Activated CD4-positive, alpha-beta T cell treated with anti-CD3 and anti-CD28 coated beads, Interleukin-2, amount 10 ng/mL, durations not matched to agents 24 days and 14 days (primary cell): ENCODE measurements around the gene MSTO1. TPM values are rescaled to one million over a fixed set of nuclear protein-coding genes. Genes with fewer than 3 reads are reported as not detected.
"Not testable (repeated sequence)": the region's sequence is repeated elsewhere in the genome, so short reads cannot be mapped to it uniquely, and the experiment has no call there.

Source experiments
- DNase-seq: peaks from one replicate; pipeline ENCODE4 v3.0.0; 2022
- H3K27ac Mint-ChIP-seq: one replicate; pipeline ENCODE4 v1.8.0; 2022; ENCODE audit warnings: mild to moderate bottlenecking, mixed read lengths
- H3K27me3 Mint-ChIP-seq: one replicate; pipeline ENCODE4 v1.8.0; 2022; ENCODE audit warnings: mixed read lengths
- H3K36me3 Mint-ChIP-seq: one replicate; pipeline ENCODE4 v1.8.0; 2022; ENCODE audit warnings: low read depth, mild to moderate bottlenecking, mixed read lengths
- H3K4me1 Mint-ChIP-seq: one replicate; pipeline ENCODE4 v1.8.0; 2021; ENCODE audit warnings: mixed read lengths
- H3K4me3 Mint-ChIP-seq: one replicate; pipeline ENCODE4 v1.8.0; 2022; ENCODE audit warnings: mild to moderate bottlenecking, moderate library complexity, mixed read lengths
- H3K9me3 Mint-ChIP-seq: one replicate; pipeline ENCODE4 v1.8.0; 2021; ENCODE audit warnings: mixed read lengths
- intact Hi-C: fragments of 100-400 bp; cut with micrococcal nuclease; formaldehyde crosslinking; loops from one replicate; pipeline ENCODE4 v1.15.1; 2023
- total RNA-seq: library from RNA; stranded (reverse); gene quantifications from 2 replicates; pipeline ENCODE4 v1.2.3, GENCODE V29; 2022

The MSTO1 gene
- total RNA-seq, 1 donor from 2014 or later, result 104 TPM

DNA sequence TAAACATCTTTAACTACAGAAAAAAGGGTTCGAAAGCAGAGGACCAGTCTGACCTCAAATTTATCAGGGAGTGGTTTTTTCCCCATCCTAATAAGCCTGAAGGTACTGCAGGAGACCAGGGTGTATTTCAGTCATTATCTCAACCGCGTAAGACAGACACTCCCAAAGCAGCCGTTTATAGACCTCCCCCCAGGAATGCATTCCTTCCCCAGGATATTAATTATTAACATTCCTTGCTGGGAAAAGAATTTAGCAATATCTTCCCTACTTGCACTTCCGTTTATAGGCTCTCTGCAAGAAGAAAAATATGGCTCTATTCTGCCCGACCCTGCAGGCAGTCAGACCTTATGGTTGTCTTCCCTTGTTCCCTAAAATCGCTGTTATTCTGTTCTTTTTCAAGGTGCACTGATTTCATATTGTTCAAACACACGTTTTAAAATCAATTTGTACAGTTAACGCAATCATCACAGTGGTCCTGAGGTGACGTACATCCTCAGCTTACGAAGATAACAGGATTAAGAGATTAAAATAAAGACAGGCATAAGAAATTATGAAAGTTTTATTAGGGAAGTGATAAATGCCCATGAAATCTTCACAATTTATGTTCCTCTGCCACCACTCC, 32.7 kb downstream of the MSTO1 start:
- intact Hi-C loops, H3K27ac Mint-ChIP-seq, H3K9me3 Mint-ChIP-seq, H3K36me3 Mint-ChIP-seq, H3K4me3 Mint-ChIP-seq, DNase-seq, H3K27me3 Mint-ChIP-seq, H3K4me1 Mint-ChIP-seq: not testable (repeated sequence)

DNA sequence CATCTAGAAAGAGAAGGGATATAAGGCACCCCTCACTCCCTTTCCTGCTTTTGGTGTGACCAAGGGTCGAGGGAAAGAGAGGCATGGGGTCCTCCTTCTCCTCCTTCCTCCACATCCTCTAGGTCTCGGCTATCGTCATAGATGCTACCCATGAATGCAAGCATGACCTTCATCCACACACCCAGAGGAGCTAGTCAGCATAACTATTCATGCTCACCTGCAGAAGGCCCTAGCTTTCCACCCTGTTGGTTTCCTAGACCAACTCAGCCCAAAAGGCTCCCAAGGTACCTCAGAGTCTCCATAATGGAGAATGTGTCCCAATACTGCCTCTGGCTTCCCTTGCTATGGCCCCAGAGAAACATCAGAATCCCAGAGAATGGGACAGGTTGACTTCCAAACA, 33.2 kb downstream of the MSTO1 start:
- Mint-ChIP-seq H3K36me3 (no peaks in the 10 kb centered on the region), H3K9me3 (peaks cover 4% of the 10 kb centered on the region), H3K4me1 (no peaks in the 10 kb centered on the region), H3K4me3 (no peak overlapping the region), H3K27me3 (no peaks in the 10 kb centered on the region), H3K27ac (no peak overlapping the region)
- intact Hi-C loops, result no loop called here
- no peak for DNase-seq

DNA sequence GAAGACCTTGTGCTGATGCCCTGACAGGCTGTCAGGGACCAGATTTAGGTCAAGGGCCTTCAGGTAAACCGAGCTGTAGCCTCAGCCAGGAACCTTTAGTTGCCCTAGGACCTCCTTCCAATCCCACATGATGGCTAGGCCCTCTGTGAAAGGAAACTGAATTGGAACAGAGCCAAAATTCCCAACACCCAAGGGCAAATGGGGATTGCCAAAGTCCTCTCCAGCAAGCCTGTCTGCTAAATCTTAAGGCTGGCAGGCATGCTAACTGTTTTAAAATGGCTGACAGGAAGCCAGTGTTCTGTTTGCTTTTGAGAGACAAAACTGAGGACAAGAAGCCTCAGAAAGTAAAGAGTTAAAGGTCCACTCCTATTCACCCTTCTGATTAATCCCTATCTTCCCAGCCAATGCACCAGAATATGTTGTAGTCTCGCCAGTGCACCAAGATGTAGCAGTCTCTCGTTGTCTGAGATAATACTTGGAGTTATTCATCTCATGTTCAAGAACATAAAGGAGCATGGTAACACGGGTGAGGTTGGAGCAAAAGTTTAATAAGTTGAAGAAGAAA, 35.1 kb downstream of the MSTO1 start:
- intact Hi-C loops, result no loop called here
- Mint-ChIP-seq H3K27ac (no peak overlapping the region), H3K36me3 (no peaks in the 10 kb centered on the region)

DNA sequence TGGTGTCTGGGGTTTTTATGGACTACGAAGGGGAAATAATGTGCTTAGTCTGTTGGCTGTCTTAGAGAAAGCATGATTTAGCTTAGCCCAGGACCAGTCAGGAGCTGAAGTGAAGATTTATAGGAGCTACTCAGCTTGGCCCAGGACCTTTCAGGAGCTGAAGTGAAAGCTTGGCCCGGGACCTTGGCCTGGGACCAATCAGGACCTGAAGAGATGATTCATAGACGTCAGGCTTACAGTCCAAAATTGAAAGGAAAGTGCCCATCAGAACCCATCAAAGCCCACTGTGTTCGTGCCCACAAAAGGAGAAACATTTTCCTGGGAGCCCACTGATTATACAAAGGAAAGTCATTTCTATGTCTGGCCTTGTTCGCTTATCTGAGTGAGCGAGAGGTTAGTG, 35.6 kb downstream of the MSTO1 start:
- peaks cover 2% of the 10 kb centered on the region for H3K4me1 Mint-ChIP-seq
- peaks cover 4% of the 10 kb centered on the region for H3K9me3 Mint-ChIP-seq

More for the DNA sequence above, 35.1 kb downstream of the MSTO1 start:
- H3K27me3 Mint-ChIP-seq, result no peaks in the 10 kb centered on the region
- no peak overlapping the region for H3K4me3 Mint-ChIP-seq
- no peak for DNase-seq
- peaks cover 4% of the 10 kb centered on the region for H3K9me3 Mint-ChIP-seq
- peaks cover 2% of the 10 kb centered on the region for H3K4me1 Mint-ChIP-seq

DNA sequence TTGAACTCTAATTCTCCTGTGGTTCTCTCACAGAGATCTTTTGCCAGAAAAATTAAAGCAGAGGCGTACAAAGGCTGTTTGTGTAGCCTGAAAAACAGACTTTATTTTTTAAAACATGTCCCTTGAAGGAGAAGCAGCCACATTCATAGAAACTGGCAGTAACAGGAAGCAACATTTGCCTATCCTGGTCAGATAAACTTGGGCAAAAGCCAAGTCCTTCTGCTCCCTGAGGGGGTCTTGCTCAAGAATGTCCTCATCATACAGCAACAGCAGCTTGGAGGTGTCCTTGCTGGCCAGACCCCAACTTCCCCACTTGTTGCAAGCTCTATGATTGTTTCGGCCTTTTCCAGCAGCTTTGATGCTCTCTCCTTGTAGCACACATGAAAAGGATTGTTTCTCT, 36.3 kb downstream of the MSTO1 start:
- H3K36me3 Mint-ChIP-seq, result no peaks in the 10 kb centered on the region
- no peak overlapping the region for H3K27ac Mint-ChIP-seq
- no peak for DNase-seq
- peaks cover 2% of the 10 kb centered on the region for H3K4me1 Mint-ChIP-seq
- H3K4me3 Mint-ChIP-seq, result no peak overlapping the region
- H3K9me3 Mint-ChIP-seq, result peaks cover 4% of the 10 kb centered on the region
- no peaks in the 10 kb centered on the region for H3K27me3 Mint-ChIP-seq
- intact Hi-C loops, result no loop called here

More for the DNA sequence above, 35.6 kb downstream of the MSTO1 start:
- Mint-ChIP-seq H3K27me3 (no peaks in the 10 kb centered on the region), H3K36me3 (no peaks in the 10 kb centered on the region), H3K4me3 (no peak overlapping the region), H3K27ac (no peak overlapping the region)
- intact Hi-C loops, result no loop called here
- DNase-seq, result no peak

DNA sequence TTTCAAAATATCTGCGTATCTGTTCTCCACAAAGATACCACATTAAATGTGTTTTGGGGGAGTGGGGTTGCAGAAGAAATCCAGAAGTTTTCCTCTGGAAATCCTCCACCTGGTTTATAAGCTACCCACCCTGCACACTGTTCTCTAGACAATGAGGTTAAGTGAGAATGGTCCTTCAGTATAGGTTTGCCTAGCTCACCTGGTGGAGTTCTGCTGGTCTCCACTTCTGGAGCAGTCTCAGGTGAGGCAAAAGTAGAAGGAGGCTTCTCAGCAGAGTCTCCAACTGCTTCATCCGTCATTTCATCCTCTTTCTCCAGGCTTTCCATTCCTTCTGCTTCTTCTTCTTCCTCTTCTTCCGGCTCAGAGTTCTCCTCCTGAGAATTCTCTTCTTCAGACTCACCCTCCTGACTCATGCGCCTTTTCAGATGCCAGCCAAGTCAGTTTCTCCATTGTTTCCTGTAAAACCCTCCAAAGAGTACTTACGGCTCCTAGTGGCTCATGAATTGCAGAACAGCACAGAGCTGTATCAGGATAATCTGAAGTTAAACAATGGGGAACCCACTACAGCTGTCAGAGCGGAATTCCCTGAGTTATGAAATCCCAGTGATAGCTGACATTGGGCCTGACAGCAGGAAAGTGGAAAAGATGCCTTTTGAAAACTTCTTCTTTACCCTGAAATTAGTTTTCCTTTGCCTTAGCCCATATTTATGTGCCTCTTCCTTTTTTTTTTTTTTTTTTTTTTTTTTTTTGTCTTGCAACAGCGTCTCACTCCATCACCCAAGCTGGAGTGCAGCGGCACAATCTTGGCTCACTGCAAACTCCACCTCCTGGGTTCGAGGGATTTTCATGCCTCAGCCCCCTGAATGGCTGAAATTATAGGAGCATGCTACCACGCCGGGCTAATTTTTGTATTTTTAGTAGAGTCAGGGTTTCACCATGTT, 38.5 kb downstream of the MSTO1 start:
- no peak overlapping the region for H3K4me3 Mint-ChIP-seq
- no peak for DNase-seq
- H3K36me3 Mint-ChIP-seq, result no peaks in the 10 kb centered on the region
- no peaks in the 10 kb centered on the region for H3K9me3 Mint-ChIP-seq
- peaks cover 3% of the 10 kb centered on the region for H3K27me3 Mint-ChIP-seq
- H3K4me1 Mint-ChIP-seq, result peaks cover 2% of the 10 kb centered on the region
- H3K27ac Mint-ChIP-seq, result no peak overlapping the region
- intact Hi-C loops, result no loop called here

DNA sequence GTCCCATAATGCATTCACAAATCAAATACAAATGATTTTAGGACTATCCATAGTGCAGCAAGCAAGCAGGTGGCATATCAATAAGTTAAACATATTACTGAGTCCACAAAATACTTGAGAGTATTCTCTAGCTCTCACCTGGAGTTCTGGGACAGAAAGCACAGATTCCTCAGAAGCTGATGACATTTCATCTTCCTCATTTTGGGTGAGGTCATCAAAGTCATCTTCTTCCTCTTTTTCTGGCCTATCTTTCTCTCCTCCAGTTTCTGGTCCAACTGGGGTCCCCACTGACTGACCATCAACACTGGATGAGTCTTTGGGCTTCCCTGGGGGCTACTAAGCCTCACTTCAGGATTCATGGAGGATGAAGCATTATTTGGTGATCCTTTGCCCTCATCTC, 39.7 kb downstream of the MSTO1 start:
- H3K9me3 Mint-ChIP-seq, result no peaks in the 10 kb centered on the region
- no peaks in the 10 kb centered on the region for H3K36me3 Mint-ChIP-seq
- intact Hi-C loops, result no loop called here
- no peak overlapping the region for H3K27ac Mint-ChIP-seq
- DNase-seq, result no peak
- H3K4me1 Mint-ChIP-seq, result peaks cover 2% of the 10 kb centered on the region
- H3K27me3 Mint-ChIP-seq, result peaks cover 3% of the 10 kb centered on the region
- no peak overlapping the region for H3K4me3 Mint-ChIP-seq

DNA sequence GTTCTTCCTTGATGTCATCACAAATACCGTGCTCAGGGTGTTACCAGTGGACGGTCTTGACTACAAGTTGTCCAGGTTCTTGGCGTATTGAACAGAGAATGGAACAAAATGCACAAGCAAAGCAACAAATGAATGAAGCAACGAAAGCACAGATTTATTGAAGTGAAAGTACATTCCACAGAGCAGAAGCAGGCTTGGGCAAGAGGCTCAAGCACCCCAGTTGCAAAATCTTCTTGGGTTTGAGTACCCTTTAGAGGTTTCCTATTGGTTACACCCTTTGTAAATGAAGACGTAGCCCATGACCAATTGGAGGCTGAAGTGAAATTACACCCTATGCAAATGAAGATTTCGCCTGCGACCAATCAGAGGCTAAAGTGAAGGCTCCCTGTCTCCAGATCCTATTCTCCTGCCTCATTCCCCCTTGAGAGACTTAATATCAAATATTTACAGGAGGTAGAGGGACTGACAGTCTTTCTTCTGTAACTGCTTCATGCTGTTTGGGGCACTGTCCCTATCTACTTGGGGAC, 40.3 kb downstream of the MSTO1 start:
- intact Hi-C loops, result no loop called here
- no peak for DNase-seq
- no peak overlapping the region for H3K27ac Mint-ChIP-seq
- H3K9me3 Mint-ChIP-seq, result no peaks in the 10 kb centered on the region
- peaks cover 2% of the 10 kb centered on the region for H3K4me1 Mint-ChIP-seq
- no peak overlapping the region for H3K4me3 Mint-ChIP-seq
- H3K36me3 Mint-ChIP-seq, result no peaks in the 10 kb centered on the region
- peaks cover 3% of the 10 kb centered on the region for H3K27me3 Mint-ChIP-seq

DNA sequence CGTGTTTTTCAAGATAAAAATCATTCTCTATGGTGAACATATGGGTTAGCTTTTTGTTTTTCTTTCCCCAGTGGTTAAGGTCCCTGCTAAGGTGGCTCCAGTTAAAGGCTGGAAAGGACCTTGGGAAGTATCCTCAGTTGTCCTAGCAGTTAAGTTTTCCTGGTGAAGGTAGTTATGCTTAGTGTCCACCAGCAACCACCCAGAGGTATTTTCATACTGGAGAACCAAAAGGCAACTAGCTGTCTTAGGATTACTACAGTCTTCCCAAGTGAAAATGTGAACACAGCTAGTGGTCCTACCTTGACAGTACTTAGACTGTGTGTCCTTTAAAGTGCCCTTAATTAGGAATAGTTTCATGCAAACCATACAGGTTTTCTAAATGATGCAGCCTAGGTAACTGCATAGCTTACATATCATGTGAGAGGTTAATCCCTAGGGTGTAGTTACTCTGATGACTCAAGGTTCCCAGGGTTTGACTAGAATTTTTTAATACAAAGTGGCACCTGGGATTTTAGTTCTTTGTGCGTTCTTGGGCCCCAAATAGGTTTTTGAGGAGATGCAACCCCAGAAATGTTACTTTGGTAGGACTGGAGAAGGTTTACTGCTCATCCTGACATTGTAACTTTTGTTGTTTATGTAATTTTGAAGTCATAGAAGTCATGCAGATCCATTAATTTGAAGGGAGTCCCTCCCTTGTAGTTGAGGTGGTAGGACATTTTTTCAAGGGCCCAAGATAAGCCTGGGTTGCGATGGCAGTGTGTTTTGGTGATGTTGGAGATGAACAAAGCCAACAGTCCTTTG, 42.0 kb downstream of the MSTO1 start:
- intact Hi-C loops, result no loop called here
- peaks cover 3% of the 10 kb centered on the region for H3K27me3 Mint-ChIP-seq
- peaks cover 2% of the 10 kb centered on the region for H3K4me1 Mint-ChIP-seq
- H3K4me3 Mint-ChIP-seq, result no peak overlapping the region
- H3K9me3 Mint-ChIP-seq, result no peaks in the 10 kb centered on the region
- no peak overlapping the region for H3K27ac Mint-ChIP-seq
- no peaks in the 10 kb centered on the region for H3K36me3 Mint-ChIP-seq
- no peak for DNase-seq

DNA sequence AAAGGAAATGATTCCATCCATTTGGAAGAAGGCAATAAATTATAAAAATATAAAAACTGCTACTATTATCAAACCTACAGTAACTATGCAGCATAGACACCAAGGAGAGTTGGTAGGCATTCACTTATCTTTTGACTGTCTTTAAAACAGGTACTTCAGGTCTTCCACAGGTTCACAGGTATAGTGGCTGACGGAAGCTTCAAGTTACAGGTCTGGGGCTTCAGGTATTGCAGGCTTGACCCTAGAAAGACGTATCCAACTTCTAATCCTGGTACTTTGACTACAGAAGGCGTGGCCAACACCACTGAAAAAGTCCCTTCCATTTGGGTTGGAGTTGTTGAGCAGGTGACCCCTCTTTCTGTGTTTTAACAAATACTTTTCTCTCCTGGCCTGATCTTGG, 42.9 kb downstream of the MSTO1 start:
- H3K36me3 Mint-ChIP-seq, result peaks cover 3% of the 10 kb centered on the region
- intact Hi-C loops, result no loop called here
- no peak for DNase-seq
- no peaks in the 10 kb centered on the region for H3K9me3 Mint-ChIP-seq
- H3K27me3 Mint-ChIP-seq, result peaks cover 3% of the 10 kb centered on the region
- H3K27ac Mint-ChIP-seq, result no peak overlapping the region
- no peak overlapping the region for H3K4me3 Mint-ChIP-seq
- peaks cover 2% of the 10 kb centered on the region for H3K4me1 Mint-ChIP-seq

DNA sequence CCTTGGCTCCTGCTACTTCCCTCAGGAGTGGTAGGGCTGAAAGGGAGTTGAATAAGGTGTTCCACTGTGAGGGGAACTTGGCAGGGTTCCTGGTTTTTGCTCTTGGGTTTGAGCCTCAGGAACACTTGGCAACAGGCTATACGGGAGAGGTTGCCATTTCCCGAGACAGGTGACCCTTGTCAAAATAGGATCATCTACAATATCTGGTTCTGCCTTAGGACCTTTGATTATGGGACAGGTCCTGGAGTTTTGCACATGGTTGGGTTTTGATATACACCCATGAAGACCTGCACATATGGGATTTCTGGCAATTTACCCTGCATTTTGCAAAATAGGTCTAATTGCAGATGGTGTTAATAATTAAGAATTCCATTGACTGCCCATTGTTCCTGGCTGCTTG, 47.4 kb downstream of the MSTO1 start:
- peaks cover 2% of the 10 kb centered on the region for H3K4me1 Mint-ChIP-seq
- H3K27ac Mint-ChIP-seq, result no peak overlapping the region
- H3K27me3 Mint-ChIP-seq, result no peaks in the 10 kb centered on the region

DNA sequence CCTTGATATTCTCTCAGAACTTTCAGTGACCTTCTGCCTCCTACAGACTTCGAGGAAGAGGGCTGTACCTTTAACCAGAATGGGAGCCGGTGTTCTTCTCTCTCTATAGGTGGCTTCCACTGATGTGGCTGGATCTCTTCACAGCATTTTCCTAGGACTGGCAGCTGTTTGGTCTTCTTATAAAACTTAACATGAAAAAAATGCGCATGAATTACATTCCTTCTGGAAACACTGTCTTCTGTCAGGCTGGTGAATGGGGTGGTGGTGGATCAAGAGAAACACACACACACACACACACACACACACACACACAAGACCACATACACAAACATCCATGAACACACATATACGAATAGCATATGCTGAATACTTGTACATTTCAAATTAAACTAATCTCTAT, 51.2 kb downstream of the MSTO1 start:
- peaks cover 67% of the 10 kb centered on the region for H3K36me3 Mint-ChIP-seq
- H3K4me3 Mint-ChIP-seq, H3K27me3 Mint-ChIP-seq, H3K4me1 Mint-ChIP-seq, H3K27ac Mint-ChIP-seq, H3K9me3 Mint-ChIP-seq, intact Hi-C loops, DNase-seq: not testable (repeated sequence)

More for the DNA sequence above, 47.4 kb downstream of the MSTO1 start:
- no peaks in the 10 kb centered on the region for H3K9me3 Mint-ChIP-seq
- no peak for DNase-seq
- peaks cover 43% of the 10 kb centered on the region for H3K36me3 Mint-ChIP-seq
- no peak overlapping the region for H3K4me3 Mint-ChIP-seq
- intact Hi-C loops, result no loop called here
